Activated effector memory CD4-positive, alpha-beta T cell treated with anti-CD3 and anti-CD28 coated beads, Interleukin-2, amount 50 U/mL, for 16 hours (primary cell): ENCODE results near the gene SCRN1.
A peak's percentile ranks its signal among the peaks of the same experiment; 100 is the strongest.

Source experiments
- DNase-seq: peaks from one replicate; pipeline ENCODE4 v3.0.0-alpha.2; 2020

The SCRN1 gene

GRCh38 chr7:29886827-29887226 is 102.8 kb downstream of the SCRN1 start:
- no peak for DNase-seq

- DNase-seq = no peak
These were observed 104.0 kb downstream of the SCRN1 start for GRCh38 chr7:29885626-29886025.

DNA sequence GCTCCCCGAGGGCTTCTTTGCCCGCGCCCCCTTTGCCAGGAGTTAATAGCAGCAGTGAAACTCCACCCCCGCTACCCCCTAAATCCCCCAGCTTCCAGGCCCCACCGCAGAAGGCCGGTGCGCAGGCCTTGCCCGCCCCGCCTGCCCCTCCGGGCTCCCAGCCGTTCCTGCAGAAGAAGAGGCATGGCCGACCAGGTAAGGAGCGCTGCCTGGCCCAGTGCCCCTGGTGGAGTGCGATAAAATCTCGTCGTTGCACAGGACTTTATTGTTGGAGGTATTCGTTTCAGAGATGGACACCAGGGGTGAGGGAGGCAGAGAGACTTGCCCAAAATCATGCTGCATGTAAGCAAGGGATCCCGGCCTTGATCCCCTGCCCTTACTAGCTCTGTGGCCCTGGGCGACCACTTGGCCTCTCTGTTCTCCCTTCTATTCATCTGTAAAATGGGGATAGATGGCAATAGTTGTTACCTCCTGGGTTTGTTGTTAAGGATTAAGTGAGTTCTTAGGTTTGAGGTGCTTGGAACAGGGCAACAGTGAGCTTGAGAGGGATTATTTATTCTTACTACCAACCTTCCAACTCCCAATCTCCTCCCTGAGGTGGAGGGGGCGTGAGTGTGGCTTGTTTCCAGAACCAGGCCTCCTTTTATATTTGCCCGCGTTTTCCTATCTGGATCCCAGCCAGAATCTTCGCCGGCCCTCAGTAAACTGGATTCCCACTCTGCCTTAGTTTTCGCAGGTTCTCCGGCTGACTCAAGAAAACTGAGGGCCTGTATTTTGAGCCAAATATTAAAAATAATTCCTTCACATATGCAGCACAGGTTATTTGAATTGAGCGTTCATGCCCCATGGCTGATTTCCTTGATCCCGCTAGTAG is 105.0 kb downstream of the SCRN1 start:
- no peak for DNase-seq

GRCh38 chr7:29883462-29884398 is 105.9 kb downstream of the SCRN1 start:
- DNase-seq = no peak

DNA sequence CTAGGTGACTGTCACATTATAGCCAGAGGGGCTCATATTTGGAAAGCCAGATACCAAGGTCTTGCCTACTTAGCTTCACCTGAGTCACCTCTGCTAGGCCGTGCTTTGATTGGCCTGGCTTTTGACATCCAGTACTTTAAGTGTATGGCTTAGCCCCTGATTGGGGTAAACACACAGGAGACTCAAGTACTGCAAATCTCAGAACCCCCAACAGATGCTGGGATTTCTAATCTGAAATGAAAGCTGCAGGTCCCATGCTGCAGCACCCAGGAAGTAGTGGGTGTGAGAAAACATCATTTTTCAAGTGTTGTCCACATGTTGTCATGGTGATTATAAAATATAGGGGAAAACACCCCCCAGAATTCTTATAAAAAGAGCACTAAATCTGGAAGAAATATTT is 107.1 kb downstream of the SCRN1 start:
- DNase-seq = no peak

GRCh38 chr7:29881724-29882123 is 107.9 kb downstream of the SCRN1 start:
- DNase-seq = no peak

GRCh38 chr7:29879609-29880008 is 110.0 kb downstream of the SCRN1 start:
- no peak for DNase-seq

DNA sequence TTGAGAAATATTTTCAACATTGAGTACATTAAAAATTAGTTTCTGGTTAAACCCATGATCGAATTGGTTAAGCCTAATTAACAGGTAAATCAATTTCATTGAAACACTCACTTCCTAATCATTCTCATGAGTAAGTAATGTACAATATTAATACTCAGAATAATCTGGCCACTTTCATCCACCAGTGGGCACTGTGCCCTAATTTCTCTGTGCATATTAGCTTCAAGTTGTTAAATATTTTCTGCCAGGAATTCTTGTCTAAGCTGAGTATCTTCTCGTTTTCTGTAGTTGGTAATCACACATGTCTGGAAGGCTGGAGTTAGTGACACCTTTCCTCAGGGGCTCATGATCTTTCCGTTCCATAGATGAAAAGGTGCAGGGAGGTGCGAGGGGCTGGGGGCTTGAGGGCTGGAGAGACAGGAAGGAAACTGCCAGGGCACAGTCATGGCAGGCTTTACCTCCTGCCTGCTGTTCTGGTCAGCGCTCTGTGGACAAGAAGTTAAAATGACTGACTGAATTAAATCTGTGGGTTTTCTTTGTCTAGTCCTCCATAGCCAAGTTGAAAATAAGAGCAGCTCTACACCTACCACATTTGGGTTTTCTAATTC is 111.4 kb downstream of the SCRN1 start:
- peak; percentile 69 for DNase-seq

GRCh38 chr7:29877196-29877595 is 112.4 kb downstream of the SCRN1 start:
- DNase-seq = no peak

GRCh38 chr7:29875741-29876140 is 113.9 kb downstream of the SCRN1 start:
- DNase-seq = no peak

DNA sequence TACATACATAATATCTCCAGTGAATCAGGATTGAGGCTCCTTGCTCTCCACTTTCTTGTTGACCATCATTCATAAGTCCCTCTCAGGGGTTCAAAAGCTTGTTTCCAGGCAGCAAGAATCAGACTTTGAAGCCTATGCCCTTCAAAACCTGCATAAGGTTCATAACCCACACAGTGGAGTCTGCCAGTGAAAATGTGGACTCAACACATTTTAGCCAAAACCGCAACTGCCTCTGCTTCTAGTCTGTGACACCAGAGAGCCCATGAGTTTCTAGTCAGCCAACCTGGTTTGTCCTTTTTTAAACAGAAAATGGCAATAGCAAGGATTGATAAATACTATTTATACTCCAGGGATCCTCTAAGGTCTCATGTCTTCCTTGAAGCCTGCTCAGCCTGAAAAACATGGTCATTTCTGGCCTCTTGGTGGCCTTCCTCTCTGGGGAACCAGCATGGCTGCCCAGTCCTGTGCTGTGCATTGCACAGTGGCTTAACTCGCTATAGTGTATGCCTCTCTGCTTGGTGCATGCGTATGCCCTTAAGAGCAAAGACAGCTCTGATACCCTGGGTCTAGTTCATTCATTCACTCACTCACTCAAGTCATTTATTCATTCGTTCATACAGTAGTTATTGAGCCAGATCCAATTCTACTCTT is 115.8 kb downstream of the SCRN1 start:
- no peak for DNase-seq

- no peak for DNase-seq
These were observed 117.7 kb downstream of the SCRN1 start for GRCh38 chr7:29871787-29872398.
